AG08395 (cell line): Measurements from ENCODE around the gene KLRC4.
"Not testable (repeated sequence)": the region's sequence is repeated elsewhere in the genome, so short reads cannot be mapped to it uniquely, and the experiment has no call there.

Experiments
- DNase-seq: peaks from one replicate; pipeline ENCODE4 v3.0.0; 2012; ENCODE audit warnings: mixed read lengths, low spot score

The KLRC4 gene

DNA sequence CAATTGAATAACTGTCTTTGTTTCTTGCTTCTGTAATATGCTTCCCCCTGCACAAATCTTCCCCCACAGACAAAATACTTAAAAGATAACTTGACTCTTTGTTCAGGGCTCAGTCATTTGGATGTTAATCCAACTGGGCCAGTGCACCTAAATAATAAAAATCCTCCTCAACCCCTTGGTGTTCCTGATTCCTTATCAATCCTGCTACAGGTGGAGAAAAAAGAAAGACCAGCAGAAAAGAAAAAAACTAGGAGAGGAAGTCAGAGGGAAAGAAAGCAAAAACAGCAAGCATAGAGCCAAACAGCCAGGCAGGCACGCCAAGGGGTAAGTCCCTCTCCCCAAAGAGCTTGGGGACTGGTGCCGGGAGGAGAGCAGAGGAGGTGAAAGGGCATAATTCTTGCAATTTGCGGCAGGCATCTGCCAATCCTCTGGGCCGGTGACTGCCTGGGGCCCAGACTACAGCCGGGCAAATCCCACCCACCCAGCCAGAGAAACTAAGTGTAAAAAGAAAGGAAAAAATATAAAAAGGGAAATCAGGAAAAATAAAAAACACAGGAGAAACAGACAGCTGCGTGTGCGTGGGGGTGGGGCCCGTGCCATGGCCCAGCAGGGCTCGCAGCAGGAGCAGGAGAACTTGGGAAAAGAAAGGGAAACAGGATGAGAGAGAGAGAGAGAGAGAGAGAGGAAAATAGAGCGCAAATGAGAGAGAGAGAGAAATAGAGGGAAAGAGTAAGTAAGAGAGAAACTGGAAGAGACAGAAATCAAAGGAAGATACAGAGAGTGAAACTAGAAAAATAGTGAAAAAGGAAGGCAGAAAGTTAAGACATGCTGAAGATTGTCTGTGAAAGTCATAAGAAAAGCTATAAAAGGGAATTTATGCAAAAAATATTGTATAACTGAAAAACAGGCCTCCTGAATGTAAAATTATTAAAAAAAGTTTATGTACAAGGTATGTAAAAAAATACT lies 41.1 kb downstream of the KLRC4 start:
- no peak for DNase-seq

DNA sequence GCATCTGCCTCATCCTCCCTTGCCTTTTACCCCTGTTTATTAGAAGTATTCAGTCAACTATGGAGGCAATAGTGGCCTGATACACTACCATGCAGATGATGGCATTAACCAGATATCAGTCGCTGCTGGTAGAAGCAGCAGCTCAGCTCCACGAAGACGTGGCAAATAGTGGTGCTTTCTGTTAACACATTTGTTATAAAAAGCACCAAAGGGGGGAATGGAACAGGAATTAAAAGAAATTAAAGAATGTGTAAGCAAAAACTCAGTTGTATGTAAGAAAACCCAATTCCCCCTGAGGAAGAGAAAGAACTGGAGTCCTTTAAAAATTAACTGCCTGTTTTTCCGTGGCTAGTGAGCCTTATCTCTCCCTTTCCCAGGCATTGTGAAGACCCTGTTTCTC lies 41.8 kb downstream of the KLRC4 start:
- not testable (repeated sequence) for DNase-seq

DNA sequence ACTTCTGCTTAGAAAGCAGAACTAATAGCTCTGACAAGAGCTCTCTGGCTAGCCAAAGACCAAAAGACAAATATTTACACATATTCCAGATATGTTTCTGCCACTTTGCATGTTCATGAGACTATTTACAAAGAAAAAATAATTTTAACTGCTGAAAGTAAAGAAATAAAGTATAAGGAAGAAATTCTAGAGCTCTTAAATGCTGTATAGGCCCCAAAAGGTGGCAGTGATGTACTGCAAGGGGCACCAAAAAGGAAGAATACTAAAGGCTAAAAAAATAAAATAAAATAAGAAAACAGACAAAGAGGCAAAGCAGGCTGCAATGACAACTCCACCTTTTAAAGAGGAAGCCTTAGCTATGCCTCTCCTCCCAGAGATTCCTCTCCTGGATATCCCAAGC lies 42.7 kb downstream of the KLRC4 start:
- DNase-seq, result no peak

DNA sequence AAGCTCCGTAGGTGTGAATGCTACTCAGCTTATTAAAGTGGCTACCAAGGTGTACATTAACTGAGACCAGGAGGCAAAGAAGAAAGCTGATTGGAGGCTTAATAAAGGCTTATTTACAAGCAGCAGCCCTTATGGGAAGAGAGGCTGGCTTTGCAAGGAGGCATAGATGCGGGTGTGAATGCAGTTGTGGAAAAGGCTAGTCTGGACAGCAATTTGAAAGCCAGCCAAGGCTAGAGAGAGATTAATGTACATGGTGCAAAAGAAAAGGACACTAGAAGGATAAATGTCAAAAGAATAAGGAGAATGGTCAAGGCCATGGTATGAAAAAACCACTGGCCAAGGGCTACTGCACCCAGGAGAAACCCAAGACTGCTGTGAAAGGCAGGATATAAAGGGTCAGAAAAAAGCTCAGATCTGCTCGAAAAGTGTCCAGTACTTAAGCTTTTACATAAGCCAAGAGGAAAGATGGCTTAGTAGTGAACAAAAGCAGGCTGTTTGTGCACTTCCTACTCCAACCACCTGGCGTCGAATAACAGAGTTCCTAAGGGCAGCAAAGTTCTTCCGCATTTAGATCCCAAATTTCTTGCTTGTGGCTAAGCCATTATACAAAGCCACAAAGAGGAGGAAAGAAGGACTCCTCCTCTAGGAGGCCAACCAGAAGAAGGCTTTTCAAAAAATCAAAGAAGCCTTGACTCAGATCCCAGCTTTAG lies 43.7 kb downstream of the KLRC4 start:
- DNase-seq, result peak; percentile 6

DNA sequence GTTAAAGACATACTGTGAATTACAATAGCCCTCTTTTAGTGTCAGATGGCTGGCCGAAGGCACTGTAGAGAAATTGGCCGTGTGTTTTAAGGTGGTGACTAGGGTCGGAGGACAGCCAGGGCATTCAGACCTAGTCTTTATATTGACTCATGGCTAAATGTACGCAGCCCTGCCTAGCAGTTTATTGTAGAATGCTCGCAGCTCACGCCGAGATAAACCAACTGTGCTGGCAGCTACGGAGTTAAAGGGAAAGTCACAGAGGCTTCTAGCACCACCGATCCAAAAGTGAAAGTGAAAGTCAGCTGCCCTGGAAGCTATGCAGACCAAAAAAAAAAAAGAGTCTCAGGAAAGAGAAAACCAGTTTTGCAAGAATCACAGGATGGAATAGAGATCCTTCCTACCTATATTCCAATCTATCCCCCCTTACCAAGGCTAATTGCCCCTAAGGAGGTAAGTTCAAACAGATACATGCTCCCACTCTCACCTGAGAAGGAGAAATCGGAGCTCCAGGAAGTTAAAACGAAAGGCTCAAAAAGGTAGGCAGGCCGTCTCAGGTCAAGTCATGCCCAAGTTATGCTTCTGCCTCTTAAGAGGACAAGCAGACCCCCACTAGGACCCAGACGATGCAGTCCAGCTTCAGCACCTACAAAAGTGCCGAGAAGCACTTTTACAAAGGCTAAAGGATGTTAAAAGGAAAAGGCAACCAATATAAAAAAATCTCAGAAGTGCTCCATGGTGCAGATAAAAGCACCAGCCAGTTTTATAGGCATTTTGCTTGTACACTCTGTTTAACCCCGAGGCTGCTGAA lies 44.5 kb downstream of the KLRC4 start:
- DNase-seq, result peak; percentile 67

DNA sequence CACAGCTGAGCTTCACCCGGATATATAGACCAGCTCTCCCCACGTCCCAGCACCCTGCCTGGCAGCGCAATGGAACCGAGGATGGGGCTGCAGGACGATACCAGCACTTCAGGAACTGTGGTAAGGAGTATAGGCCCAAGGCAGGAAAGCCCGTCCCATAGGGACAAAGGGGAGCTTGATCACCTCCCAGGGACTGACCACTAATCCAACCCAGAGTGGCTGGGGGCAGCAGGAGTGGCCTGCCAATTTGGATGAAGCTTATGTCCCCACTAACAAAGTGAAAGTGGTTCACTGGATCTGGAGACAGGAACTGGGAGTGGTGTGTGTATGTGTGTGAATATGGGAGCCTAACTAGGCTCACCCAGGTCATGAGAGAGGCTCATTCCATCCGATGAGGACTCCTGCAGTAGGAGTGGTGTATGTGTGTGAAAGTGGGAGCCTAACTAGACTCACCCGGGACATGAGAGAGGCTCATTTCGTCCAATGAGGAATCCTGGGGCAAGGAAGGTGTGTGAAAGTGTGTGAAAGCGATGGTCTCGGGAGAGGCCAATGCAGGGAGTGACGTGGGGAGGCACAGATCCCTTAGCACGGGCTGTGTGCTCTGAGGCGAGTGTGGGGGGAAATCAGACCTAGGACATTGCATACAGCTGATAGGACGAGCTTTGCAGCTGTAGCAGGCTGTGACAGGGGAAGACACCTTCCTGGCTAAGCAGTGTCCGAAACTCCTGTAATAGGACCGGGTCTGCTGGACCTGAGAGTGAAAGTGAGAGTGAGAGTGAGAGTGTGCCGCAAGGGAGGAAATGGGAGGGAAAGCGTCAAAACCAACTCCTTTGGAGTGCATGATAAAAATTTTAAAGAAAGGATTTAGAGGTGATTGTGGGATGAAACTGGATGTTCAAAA lies 45.4 kb downstream of the KLRC4 start:
- DNase-seq, result peak; percentile 25

DNA sequence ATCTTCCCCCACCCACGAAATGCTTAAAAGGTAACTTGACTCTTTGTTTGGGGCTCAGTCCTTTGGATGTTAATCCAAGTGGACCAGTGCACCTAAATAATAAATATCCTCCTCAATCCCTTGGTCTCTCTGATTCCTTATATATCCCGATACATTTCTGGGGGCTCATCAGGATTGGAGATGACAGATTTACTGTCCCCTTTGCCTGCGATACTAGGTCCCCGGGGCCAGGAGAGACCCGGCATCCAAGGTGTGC lies 46.0 kb downstream of the KLRC4 start:
- no peak for DNase-seq

DNA sequence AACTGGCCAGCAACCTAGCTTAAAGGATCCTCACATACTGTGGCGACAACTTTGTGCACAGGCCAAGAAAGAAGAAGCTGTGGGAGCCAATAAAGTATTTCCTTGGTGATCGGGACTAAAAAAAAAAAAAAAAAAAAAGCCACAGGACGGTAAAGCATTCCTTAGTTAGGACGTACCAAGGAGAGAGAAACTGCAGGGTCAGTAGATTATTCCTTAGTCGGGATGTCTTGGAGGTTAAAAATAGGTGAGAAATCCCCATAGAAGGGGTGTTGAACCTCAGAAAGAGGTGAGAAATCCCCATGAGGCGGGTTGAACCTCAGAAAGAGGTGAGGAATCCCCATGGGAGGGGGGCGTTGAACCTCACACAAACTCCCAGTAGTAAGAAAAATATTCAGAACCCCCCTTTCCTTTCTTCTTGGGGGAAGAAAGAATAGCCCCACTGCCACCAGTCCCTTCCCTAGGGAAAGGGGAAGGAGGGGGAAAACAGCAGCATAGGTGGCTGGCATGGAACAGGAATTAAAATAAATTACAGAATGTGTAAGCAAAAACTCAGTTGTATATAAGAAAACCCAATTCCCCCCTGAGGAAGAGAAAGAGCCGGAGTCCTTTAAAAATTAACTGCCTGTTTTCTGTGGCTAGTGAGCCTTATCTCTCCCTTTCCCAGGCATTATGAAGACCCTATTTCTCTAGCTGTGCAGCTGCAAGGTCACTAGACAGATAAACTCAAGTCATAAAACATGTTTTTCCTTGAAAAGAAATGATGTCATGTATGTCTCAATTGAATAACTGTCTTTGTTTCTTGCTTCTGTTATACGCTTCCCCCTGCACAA lies 46.5 kb downstream of the KLRC4 start:
- DNase-seq, result no peak

DNA sequence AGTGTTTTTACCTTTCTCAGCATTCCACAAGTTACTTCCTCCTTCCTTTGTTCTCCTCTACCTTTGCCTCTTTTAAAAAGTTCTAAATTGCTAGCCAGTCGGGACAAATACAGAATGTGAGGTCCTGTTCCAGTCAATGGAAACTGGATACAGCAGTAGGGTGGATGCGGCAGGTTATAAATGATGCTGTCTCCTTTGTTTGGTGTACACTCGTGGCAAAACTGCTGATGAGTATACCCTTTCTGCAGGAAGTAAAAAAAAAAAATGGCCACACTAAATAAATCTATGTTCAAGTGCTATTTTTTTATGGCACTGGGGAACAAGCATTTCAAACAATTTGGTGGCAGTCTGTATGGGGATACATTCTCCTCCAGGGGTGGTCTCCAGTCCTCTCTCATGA lies 47.2 kb downstream of the KLRC4 start:
- DNase-seq, result no peak

DNA sequence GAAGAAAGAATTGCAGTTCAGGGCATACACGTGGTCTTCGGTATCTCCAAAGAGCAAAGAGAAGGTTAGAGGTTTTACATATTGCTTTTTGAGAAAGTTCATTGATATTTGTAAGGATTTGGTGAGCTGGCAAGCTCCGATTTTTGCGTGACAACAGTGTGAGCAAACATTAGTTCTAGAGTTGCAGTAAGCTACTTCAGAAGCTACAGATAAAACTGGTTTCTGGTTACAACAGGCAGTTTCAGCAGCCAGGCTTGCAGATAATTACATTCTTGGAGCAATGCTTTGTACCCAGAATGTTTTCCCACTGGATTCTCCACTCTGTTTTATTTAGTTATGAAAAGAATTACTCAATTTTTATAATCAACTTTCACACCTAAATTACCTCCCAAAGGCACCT lies 47.9 kb downstream of the KLRC4 start:
- no peak for DNase-seq

DNA sequence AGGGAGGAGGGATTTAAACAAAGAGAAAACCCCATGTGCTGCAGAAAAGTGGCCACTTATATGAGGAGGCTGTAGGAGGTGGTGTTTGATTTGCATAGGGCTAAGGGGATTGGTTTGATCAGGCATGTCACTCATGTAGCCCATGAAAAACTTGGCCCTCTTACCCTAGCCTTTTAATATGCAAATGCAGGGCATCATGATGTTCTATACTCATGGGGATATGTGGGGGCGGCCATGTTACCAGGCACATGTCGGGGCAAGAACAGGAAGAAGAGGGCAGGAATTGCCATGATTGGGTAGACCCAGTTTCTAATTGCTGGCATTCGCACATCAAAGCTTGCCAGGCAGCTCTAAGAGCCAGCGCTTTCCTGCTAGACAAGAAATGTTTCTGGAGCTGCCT lies 48.5 kb downstream of the KLRC4 start:
- no peak for DNase-seq

DNA sequence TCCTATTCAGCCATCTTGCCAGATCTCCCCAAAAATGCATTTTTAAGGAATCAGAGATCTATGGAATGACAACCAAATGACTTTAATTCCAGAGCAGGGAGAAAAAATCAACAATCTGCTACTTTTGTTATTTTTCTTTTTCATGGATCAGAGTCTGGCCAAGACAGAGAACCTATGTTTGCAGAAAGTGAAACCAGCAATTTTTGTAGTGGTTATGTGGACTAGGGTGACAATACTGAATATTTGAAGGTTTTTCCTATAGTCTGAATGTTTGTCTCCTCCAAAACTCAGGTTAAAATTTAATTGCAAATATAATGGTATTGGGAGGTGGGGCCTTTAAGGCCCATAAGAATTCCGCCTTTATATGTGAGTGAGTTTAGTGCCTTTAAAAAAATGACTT lies 50.6 kb downstream of the KLRC4 start:
- no peak for DNase-seq

DNA sequence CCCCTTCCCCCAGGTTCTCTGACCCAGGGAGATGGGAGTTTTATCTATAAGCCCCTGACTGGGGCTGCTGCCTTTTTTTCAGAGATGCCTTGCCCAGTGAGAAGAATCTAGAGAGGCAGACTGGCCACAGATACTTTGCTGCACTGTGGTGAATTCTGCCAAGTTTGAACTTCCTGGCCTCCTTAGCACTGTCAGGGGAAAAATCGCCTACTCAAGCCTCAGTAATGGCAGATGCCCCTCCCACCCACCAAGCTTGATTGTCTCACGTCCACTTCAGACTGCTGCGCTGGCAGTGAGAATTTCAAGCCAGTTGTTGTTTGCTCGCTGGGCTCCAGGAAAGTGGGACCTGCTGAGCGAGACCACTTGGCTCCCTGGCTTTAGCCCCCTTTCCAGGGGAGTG lies 51.4 kb downstream of the KLRC4 start:
- no peak for DNase-seq
